Esophagus squamous epithelium (tissue), 4 donors: ENCODE results near the gene FZR1.

ENCODE experiments used
- CTCF ChIP-seq, 6 experiments: fragments of 450-650 bp in 4 of 6; fragments of 200-600 bp in 2 of 6; sonication (generic) in 2 of 6; IDR thresholded peaks; one replicate each; pipeline ENCODE4 v1.5.1; 2016 to 2019; ENCODE audit warnings: antibody characterized with exemption in 6 of 6, mild to moderate bottlenecking in 4 of 6, moderate library complexity in 4 of 6
- POLR2A ChIP-seq, 4 donors: fragments of 450-650 bp; IDR thresholded peaks; one replicate each; pipeline ENCODE4 v1.6.1; 2017; ENCODE audit warnings: antibody characterized with exemption in 4 of 4, mild to moderate bottlenecking in 4 of 4, moderate library complexity in 3 of 4

GRCh38 chr19:3512562-3513228, 6.6 kb downstream of the FZR1 start:
- TF ChIP-seq CTCF (IDR thresholded peaks at IDR 0.05) (no peak), POLR2A (IDR thresholded peaks at IDR 0.05) (no peak)
